T follicular helper cell (primary cell): ENCODE results near the gene POLRMT.

Experiments used
- DNase-seq: peaks from one replicate; pipeline ENCODE4 v3.0.0-alpha.2; 2020; ENCODE audit warnings: low read depth

POLRMT gene

DNA sequence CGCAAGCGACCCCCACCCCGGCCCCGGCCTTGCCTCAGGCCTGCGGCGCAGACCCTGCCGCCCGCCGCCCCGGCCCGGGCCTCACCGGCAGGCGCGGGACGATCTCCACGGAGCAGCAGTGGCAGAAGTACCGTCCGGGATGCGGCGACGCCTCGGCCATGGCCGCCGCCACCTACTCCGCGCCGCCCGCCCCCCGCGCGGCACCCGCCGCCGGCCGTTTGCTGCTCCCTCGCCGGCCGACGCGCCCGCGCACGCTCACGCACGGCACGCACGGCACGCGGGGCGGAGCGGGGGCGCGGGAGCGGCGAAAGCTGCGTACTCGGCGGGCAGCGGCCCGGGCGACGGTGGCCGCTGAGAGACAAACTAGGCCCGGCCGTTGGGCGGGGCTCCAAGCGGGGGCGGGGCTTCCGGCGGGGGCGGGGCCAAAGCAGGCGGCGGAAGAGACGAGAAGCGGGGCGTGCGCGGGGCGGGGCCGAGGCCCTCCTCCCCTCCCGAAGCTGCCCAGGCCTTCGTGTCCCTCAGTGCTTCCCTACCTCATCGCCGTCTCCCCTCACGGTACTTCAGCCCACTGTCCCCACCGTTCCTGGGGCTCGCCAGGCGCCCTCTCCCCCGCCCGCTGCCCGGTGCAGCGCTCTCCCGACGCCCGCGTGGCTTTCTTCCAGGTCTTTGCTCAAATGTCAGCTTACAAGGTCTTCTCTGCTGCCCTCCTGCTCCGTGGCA is 29.8 kb upstream of the POLRMT start, which contains the start of gene RNF126:
Gene RNF126 (minus strand): TSS at position 253 of the 720 bp plus-strand sequence. CDS start 93 bp downstream, at position 160.
- DNase-seq = peak; percentile 91

DNA sequence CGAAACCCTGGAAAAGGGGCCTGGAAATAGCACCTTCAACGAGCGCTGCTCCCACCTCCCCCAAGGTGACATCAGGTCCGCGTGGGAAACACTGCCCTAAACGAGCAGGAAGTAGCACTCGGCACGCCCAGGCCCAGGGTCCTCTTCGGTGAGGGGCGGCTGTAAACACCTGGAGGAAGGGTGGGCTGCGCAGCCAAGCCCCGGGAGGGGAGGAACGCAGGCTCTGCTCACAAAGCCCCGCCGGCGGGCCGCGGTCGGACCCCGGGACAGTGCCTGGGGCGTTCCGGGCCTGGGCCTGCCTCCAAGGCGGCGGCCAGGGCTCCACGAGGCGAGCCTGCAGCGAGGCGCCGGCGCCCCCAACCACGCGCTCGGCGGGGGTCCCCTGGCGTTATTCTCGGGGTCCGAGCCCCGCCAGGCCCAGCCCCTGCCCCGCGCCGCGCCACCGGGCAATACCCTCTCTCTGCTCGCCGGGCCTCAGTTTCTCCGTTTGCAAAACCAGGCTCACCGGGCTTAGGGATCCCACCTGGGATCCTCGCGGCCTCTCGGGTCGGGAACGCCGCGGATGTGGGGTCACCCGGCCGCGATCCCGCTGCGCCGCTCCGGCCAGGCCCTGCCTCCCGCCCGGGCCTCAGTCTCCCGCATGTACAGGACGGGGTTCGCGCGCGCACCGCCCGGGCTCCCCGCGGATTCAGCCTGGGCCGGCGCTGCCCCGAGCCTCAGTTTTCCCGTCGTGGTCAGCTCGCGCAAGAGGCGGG is 29.0 kb upstream of the POLRMT start:
- DNase-seq = peak; percentile 64

DNA sequence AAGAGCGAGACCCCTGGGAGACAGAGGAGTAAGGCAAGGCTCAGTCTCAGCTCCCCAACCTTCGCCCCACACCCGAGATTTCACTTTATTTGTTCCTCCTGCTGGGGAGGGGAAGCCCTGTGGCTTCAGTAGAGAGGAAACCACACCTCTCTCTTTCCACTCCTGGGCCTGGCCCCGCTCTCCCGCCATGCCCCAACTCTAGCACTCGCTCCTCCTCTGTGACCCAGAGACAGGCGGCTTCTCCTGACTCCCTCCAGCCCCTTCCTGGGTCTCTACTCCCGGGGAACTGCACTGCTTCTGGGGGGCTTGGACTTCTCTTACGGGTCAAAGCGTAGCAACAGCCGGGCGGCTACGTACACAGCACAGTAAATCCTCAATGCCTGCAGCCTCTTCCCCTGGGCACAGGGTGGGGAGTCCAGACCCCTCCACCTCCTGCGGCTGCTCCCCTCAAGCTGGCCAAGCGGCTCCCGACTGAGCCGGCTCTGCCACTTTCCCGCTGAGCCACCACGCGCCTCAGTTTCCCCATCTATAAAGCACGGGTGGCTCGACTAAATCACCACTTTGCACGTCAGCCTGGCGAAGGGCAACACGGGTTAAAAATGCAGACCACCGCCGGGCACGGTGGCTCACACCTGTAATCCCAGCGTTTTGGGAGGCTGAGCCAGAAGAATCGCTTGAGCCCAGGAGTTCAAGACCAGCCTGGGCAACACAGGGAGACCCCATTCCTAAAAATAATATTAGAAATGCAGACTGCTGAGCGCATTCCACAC is 28.3 kb upstream of the POLRMT start:
- DNase-seq = peak; percentile 57

DNA sequence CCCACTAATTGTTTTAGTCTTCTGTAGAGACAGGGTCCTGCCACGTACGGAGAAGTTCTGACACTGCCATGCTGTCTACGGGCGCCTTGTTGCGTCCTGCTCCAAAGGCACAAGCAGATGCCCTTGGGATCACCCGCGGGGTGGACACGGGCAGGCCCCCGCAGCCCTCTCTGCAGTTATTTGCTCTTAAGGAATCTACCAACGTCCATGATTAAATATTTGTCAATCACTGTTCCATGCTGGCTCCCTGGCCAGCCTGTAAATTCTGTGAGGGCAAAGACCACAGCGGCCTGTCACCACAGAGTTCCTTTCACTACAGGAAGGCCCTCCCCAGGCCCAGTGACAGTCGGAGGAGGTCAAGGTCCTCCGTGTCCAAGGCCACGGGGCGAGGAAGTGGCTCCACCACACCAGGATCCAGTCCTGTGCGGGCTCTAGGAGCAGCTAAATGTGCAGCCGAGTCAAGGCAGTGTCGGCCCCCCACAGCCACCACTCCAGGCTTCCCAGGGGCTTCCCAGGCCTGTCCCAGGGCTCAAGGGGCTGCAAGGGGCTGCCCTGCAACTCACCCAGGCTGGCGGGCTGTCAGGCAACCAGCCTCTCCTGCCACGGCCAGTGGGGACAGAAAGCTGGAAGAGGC is 27.6 kb upstream of the POLRMT start:
- DNase-seq = no peak

DNA sequence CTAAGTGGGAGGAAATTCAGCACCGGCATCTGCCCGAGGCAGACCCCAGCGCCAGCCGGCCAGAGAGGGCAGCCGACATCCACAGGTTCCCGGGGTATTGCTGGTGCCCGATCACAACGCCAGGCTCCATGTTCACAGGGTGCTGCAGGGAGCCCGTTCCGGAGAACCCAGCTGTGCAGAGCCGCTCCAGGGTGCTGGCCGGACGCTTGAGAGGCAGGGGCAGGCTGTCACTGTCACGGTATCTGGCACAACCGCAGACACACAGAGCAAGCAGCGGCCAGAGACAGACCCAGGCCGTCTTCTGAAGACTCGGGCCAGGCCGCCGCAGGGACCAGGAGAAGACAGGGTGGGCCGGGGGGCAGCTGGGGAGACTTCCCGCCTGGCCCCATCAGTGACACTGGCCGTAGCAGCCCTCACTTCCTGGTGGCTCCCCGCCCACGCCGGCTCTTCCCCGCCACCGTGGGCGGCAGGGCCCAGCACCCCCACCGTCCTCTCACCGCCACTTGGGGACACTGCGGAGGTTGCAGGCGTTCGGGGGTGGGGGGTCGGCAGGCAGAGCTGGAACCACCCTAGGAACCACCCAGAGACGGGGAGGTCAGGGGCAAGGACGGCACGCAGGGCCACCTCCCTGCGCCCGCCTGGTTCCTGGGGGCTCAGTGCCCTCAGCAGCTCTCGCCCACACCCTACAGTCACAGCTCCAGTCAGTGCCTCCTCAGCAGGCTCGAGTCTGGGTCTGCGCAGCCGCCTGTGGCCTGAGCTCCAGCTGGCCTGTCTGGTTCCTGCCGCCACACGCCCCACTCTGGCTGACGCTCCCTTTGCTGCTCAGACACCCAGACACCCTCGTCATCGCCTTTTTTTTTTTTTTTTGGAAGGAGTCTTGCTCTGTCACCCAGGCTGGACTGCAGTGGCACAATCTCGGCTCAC is 25.8 kb upstream of the POLRMT start:
- peak; percentile 72 for DNase-seq

DNA sequence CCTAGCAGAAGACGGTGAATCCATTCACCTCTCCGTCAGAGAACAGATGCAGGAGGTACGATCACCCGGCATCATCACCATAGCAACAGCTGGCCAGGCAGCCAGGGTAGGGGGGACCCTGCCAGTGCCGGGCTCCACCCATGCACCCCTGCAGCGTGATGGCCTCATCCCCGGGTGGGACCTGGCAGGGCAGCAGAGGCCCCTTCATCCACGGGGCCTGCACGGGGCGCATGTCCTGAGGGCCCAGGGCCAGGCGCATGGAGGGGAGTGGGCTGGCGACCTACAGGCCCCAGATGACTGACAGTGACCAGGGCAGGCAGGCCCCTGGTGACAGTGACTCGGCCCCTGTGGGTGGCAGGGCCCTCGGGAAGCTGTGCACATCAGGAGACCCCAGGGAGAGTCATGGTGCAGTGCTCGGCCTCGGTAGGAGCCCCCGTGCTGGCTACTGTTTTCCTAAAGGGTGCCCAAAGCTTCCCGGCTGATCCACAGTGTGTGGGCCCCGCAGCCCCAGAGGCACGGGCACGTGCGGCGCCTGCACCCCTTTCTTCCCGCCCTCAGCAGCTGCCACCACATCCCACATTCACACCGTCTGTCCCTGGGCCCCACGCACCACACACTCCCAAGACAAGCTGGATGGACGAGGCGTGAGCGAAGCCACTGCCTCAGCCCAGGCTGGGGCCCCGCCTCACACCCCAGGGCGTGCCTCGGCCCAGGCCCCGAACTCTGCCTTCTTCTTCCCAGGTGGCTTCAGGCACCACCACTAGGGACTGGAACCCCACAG is 24.9 kb upstream of the POLRMT start:
- no peak for DNase-seq

DNA sequence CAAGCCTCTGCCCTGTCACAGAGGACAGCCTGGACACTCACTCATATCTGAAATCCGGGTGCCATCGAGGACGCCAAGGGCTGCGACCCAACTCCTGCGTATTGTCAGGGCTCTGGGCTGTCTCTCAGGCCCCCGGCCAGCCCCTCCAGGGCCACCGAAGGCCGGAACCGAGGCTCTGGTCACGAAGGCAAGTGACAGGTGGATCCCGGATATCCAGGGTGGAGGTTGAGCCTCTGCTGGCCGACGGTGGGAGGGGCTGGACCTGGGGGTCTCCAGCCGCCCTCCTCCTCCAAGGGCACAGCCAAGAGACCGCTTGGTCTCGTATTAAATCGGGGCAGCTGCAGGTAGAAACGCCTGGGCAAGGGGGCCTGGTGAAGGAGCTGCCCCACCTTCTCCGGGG is 24.3 kb upstream of the POLRMT start:
- DNase-seq = no peak

- no peak for DNase-seq
These were observed 23.6 kb upstream of the POLRMT start for GRCh38 chr19:656751-657559.

GRCh38 chr19:655691-656090 is 22.4 kb upstream of the POLRMT start:
- no peak for DNase-seq

- DNase-seq = no peak
These were observed 20.1 kb upstream of the POLRMT start for GRCh38 chr19:653425-653824.

DNA sequence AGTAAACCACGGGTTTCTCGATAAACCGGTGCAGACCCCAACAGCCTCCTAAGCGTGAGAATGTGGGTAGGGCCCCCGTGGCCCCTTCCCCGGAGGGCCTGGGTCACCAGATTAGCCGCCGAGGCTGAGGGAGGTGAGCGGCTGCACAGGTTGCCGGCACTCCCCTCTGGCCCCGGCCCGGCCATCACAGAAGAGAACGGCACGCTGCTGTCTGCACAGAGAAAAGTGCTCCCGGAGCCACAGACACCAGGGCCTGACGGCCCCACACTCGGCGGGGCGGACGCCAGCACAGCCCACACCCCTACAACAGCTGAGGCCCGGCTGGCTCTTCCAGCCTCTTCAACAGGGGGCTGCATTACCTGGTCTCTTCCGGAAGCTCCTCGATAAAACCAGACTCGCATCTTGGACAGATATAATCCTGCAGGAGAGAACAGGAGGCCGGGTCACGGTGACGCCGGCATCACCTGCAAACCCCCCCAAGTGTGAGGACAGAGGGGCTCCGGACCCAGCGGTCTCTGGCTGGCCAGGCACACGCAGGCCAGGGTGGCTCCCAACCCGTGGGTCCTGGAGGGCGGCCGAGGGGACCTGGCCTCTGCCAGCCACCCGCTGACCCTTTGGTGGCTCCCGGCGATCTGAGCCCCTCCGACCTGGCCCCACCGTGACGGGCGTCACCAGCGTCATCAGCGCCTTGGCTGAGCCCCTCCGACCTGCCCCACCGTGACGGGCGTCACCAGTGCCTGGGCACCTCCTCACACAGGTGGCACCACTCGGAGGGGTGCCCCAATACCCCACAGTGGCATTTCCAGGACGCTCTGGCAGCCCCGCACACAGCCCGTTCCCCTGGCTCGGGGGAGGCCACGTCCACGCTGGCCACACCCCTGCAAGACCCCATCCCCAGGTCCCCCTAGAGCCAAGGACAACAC is 19.4 kb upstream of the POLRMT start:
- DNase-seq = no peak

GRCh38 chr19:651991-652390 is 18.7 kb upstream of the POLRMT start:
- no peak for DNase-seq

GRCh38 chr19:651114-651818 is 17.9 kb upstream of the POLRMT start:
- DNase-seq = no peak

GRCh38 chr19:650121-650520 is 16.8 kb upstream of the POLRMT start:
- no peak for DNase-seq

- DNase-seq = no peak
These were observed 15.8 kb upstream of the POLRMT start for GRCh38 chr19:648904-649801.

- DNase-seq = no peak
These were observed 15.0 kb upstream of the POLRMT start for GRCh38 chr19:648305-648704.
